Cardiac muscle cell (in vitro differentiated cells and primary cell): ENCODE results near the gene TTYH2. TPM values are rescaled to one million over a fixed set of nuclear protein-coding genes. Genes with fewer than 3 reads are reported as not detected.

Experiments used
- DNase-seq, 2 donors: peaks; one replicate each; pipeline versions ENCODE4 v3.0.0 to v3.0.0-alpha.2; 2010 to 2017; ENCODE audit warnings: low read depth in 1 of 2, low spot score in 1 of 2
- H3K27ac ChIP-seq: fragments of 200-600 bp; sonication (generic); 2 replicates; pipeline ENCODE4 v1.5.1; 2016
- H3K27me3 ChIP-seq: fragments of 200-600 bp; sonication (generic); 2 replicates; pipeline ENCODE4 v1.6.0; 2016; ENCODE audit warnings: control low read depth
- H3K36me3 ChIP-seq: fragments of 200-600 bp; sonication (generic); 2 replicates; pipeline ENCODE4 v1.5.1; 2016; ENCODE audit warnings: control low read depth
- H3K4me1 ChIP-seq: fragments of 200-600 bp; sonication (generic); 2 replicates; pipeline ENCODE4 v1.8.1; 2017; ENCODE audit warnings: low read depth, mild to moderate bottlenecking, mixed run types
- H3K4me3 ChIP-seq: fragments of 200-600 bp; sonication (generic); 2 replicates; pipeline ENCODE4 v1.5.1; 2016; ENCODE audit warnings: mild to moderate bottlenecking
- H3K9me3 ChIP-seq: fragments of 200-600 bp; sonication (generic); 2 replicates; pipeline ENCODE4 v1.5.1; 2017; ENCODE audit warnings: low read depth, mild to moderate bottlenecking, control low read depth
- CTCF ChIP-seq: IDR thresholded peaks from 2 replicates; pipeline ENCODE4 v1.5.1; 2012; ENCODE audit warnings: low read depth, mild to moderate bottlenecking, low read length
- polyA plus RNA-seq: library from polyadenylated mRNA; unstranded; fragments of >200 nt; fragmentation: Nextera tagmentation; extraction: Ambion mirVana; gene quantifications from 2 replicates; pipeline ENCODE4 v1.2.1, GENCODE V29; 2016
- total RNA-seq: library from RNA; depleted of rRNA; stranded (reverse); fragments of >200 nt; gene quantifications from 2 replicates; pipeline ENCODE4 v1.2.3, GENCODE V29; 2016

Gene TTYH2
- total and polyA plus RNA-seq, 2 experiments from 2014 or later, result 7.8 to 7.9 TPM

DNA sequence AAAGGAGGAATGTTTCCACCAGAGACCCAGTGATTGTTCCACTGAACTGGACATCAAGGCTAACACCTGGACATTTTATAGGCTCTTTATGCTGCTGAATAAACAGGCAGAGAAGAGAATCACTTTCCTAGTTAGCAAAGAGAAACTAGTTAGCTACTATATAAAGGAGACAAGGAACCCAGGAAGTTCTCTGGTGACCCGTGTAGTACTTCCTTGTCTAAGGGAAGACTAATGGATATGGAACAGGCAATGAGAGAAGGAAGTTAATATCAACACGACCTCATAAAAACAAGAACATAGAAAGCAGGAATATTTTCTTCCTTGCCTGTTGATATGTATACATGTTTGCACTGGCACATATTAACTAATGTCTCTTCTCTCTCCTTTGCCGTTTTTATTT lies 40.7 kb upstream of the TTYH2 start:
- Histone ChIP-seq H3K9me3 (no peaks in the 10 kb centered on the region), H3K4me1 (no peaks in the 10 kb centered on the region), H3K36me3 (no peaks in the 10 kb centered on the region), H3K27ac (no peak overlapping the region), H3K27me3 (no peaks in the 10 kb centered on the region), H3K4me3 (no peak overlapping the region)
- TF ChIP-seq CTCF, result no peak
- DNase-seq, result no peak

- Histone ChIP-seq H3K27ac (no peak overlapping the region), H3K36me3 (no peaks in the 10 kb centered on the region), H3K9me3 (no peaks in the 10 kb centered on the region), H3K4me3 (no peak overlapping the region), H3K27me3 (no peaks in the 10 kb centered on the region), H3K4me1 (peaks cover 6% of the 10 kb centered on the region)
- peak; percentile 91 for TF ChIP-seq CTCF
- peak; percentile 75 to 82 for DNase-seq
Measured at GRCh38 chr17:74176546-74177001, 36.8 kb upstream of the TTYH2 start.

DNA sequence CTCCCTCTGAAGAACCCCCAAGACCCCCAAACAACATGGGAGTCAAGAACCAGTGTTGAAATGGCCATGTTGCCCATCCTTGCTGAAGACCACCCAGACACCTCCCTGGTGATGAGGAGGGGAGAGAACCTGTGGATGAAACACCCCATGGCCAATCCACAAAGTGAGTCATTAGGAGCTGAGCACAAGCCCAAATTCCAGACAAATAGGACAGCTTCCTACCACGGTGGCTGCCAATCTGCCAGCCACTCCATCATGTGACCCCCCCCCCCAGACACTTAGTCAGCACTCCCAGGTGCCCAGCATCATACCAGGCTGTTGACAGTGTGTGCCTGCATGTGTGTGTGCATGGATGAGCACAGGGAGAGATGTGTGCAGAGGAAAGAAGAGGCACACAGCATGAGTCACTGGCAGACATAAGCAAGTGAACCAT lies 36.3 kb upstream of the TTYH2 start:
- Histone ChIP-seq H3K27ac (no peak overlapping the region), H3K36me3 (no peaks in the 10 kb centered on the region), H3K4me3 (no peak overlapping the region), H3K9me3 (no peaks in the 10 kb centered on the region), H3K27me3 (no peaks in the 10 kb centered on the region), H3K4me1 (peaks cover 6% of the 10 kb centered on the region)
- no peak for TF ChIP-seq CTCF
- DNase-seq, result no peak

DNA sequence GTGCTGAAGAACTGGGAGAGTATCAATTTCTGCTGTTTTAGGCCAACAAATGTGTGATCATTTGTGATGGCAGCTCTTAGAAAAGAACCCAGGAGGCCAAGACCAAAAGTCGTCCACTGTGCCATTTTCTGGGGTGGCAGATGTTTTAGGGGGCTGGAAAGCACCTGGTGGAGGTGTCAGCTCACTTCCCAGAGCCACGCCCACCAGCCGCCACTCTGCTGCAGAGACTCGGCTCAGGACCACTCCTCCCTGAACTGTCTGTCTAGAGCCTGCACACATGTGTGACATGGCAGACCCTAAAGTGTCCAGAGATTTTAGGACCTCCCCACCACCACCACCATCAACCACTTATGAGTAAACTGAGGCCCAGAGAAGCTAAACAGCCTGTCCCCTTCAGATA lies 33.8 kb upstream of the TTYH2 start:
- Histone ChIP-seq H3K27ac (no peak overlapping the region), H3K4me1 (peaks cover 6% of the 10 kb centered on the region), H3K27me3 (no peaks in the 10 kb centered on the region), H3K9me3 (no peaks in the 10 kb centered on the region), H3K4me3 (no peak overlapping the region), H3K36me3 (no peaks in the 10 kb centered on the region)
- no peak for DNase-seq
- TF ChIP-seq CTCF, result no peak

DNA sequence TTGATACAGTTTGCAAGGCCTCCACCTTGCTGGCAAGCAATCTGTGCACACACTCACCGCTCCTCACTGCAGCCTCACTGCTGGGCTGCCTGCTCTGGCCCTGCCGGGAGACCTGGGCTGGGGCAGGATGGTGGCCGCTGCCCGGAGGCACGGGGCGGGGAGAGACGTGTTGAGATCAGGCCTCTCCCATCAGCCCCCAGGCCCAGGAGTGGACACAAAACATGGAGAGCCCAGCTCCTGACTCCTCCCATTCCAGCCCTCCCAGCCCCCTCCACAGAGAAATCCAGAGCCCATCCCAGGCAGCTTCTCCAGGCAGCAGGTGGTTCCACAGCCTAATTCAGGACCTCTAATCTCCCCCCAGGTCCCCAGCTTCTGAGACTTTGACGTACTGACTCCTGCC lies 33.0 kb upstream of the TTYH2 start:
- Histone ChIP-seq H3K27ac (no peak overlapping the region), H3K9me3 (no peaks in the 10 kb centered on the region), H3K4me1 (peaks cover 6% of the 10 kb centered on the region), H3K4me3 (no peak overlapping the region), H3K27me3 (no peaks in the 10 kb centered on the region), H3K36me3 (no peaks in the 10 kb centered on the region)
- DNase-seq, result peak in 1 of 2 donors; percentile 44
- no peak for TF ChIP-seq CTCF

- TF ChIP-seq CTCF, result no peak
- DNase-seq, result no peak
- Histone ChIP-seq H3K27me3 (no peaks in the 10 kb centered on the region), H3K4me1 (peaks cover 6% of the 10 kb centered on the region), H3K4me3 (no peak overlapping the region), H3K27ac (no peak overlapping the region), H3K36me3 (no peaks in the 10 kb centered on the region), H3K9me3 (no peaks in the 10 kb centered on the region)
Measured at GRCh38 chr17:74181341-74181740, 32.0 kb upstream of the TTYH2 start.
